H1 (cell line): ENCODE measurements around the gene SOHLH1. TPM values are rescaled to one million over a fixed set of nuclear protein-coding genes. Genes with fewer than 3 reads are reported as not detected.

Experiments
- CTCF ChIA-PET: fragments of 300-600 bp; sonication (Branson Sonifier 250); formaldehyde crosslinking; loops from one replicate; lab custom pipeline; 2021; ENCODE audit not compliant: partially characterized antibody; lab: Charles Lee
- POLR2A ChIA-PET: fragments of 300-600 bp; sonication (Branson Sonifier 250); formaldehyde crosslinking; loops from one replicate; lab custom pipeline; 2021; ENCODE audit warnings: inconsistent platforms; ENCODE audit not compliant: partially characterized antibody; lab: Charles Lee
- DNase-seq, 2 experiments: peaks; one replicate each; pipeline versions ENCODE4 v3.0.0 to v3.0.0-alpha.2; 2010 to 2022; ENCODE audit warnings: low spot score in 2 of 2, low read depth in 1 of 2, mixed read lengths in 1 of 2
- FAIRE-seq: peaks from 2 replicates; lab custom pipeline; 2011; peaks lifted over from hg19 to GRCh38; lab: Jason Lieb, UNC
- H2AFZ ChIP-seq: 2 replicates; pipeline ENCODE4 v1.8.1; 2012; ENCODE audit warnings: low read length, inconsistent platforms
- H2AK5ac ChIP-seq: 2 replicates; pipeline ENCODE4 v1.6.1; 2013; ENCODE audit warnings: low read depth, low read length
- H2BK120ac ChIP-seq: replicated peaks from 2 replicates; pipeline ENCODE3; 2013; ENCODE audit warnings: low read depth, low read length, inconsistent platforms
- H2BK12ac ChIP-seq: 2 replicates; pipeline ENCODE4 v1.6.1; 2013; ENCODE audit warnings: low read depth, low read length
- H2BK15ac ChIP-seq: 2 replicates; pipeline ENCODE4 v1.6.1; 2013; ENCODE audit warnings: low read length
- H2BK20ac ChIP-seq: 2 replicates; pipeline ENCODE4 v1.6.1; 2013; ENCODE audit warnings: low read length
- H2BK5ac ChIP-seq: 2 replicates; pipeline ENCODE4 v1.6.1; 2013; ENCODE audit warnings: low read depth, low read length
- H3K14ac ChIP-seq: 2 replicates; pipeline ENCODE4 v1.6.1; 2013; ENCODE audit warnings: inconsistent platforms; ENCODE audit not compliant: insufficient read length
- H3K18ac ChIP-seq: 2 replicates; pipeline ENCODE4 v1.6.1; 2013; ENCODE audit warnings: low read length; ENCODE audit errors: extremely low read depth
- H3K23ac ChIP-seq: 2 replicates; pipeline ENCODE4 v1.6.1; 2013; ENCODE audit warnings: inconsistent platforms; ENCODE audit not compliant: insufficient read length
- H3K23me2 ChIP-seq: 2 replicates; pipeline ENCODE4 v1.6.1; 2013; ENCODE audit warnings: low read depth, low read length
- H3K27ac ChIP-seq: 2 replicates; pipeline ENCODE4 v1.6.1; 2011; ENCODE audit warnings: low read depth, low read length, inconsistent platforms
- H3K27me3 ChIP-seq, 4 experiments: replicated peaks in 1 of 4; 1 replicate in 1 of 4; 2 replicates in 3 of 4; pipeline versions ENCODE4 v1.6.1 to v1.8.1; 2011 to 2013; ENCODE audit warnings: low read length in 3 of 4, mild to moderate bottlenecking in 3 of 4, inconsistent platforms in 2 of 4, mixed read lengths in 2 of 4, moderate library complexity in 1 of 4; ENCODE audit not compliant: control insufficient read depth in 3 of 4, insufficient read depth in 3 of 4; ENCODE audit errors: extremely low read depth in 1 of 4
- H3K36me3 ChIP-seq, 4 experiments: 2 replicates each; pipeline versions ENCODE4 v1.6.1 to v1.8.1; 2011 to 2013; ENCODE audit warnings: mild to moderate bottlenecking in 4 of 4, low read length in 3 of 4, moderate library complexity in 2 of 4, control low read depth in 1 of 4, inconsistent platforms in 1 of 4; ENCODE audit not compliant: insufficient read depth in 4 of 4, control insufficient read depth in 2 of 4
- H3K4ac ChIP-seq: replicated peaks from 2 replicates; pipeline ENCODE3; 2013; ENCODE audit warnings: low read length, low read depth, mixed read lengths, inconsistent platforms; ENCODE audit not compliant: insufficient read length
- H3K4me1 ChIP-seq, 4 experiments: replicated peaks in 1 of 4; 1 replicate in 1 of 4; 2 replicates in 3 of 4; pipeline versions ENCODE4 v1.6.1 to v1.8.1; 2011 to 2013; ENCODE audit warnings: low read length in 3 of 4, inconsistent platforms in 2 of 4, mixed read lengths in 1 of 4; ENCODE audit not compliant: insufficient read depth in 4 of 4, control insufficient read depth in 3 of 4
- H3K4me2 ChIP-seq, 2 experiments: 2 replicates each; pipeline versions ENCODE4 v1.6.1 to v1.8.1; 2011 to 2013; ENCODE audit warnings: low read depth in 2 of 2, low read length in 2 of 2, control low read depth in 1 of 2, inconsistent platforms in 1 of 2, mild to moderate bottlenecking in 1 of 2; ENCODE audit not compliant: insufficient read depth in 1 of 2
- H3K4me3 ChIP-seq, 4 experiments: fragments of 200-600, 300-600 bp in 1 of 4; sonication (generic), shearing (Covaris generic), sonication (Bioruptor Twin) in 1 of 4; 2 replicates each; pipeline versions ENCODE4 v1.5.1 to v1.8.1; 2011 to 2016; ENCODE audit warnings: low read length in 4 of 4, low read depth in 3 of 4, control low read depth in 2 of 4, inconsistent platforms in 2 of 4, mild to moderate bottlenecking in 2 of 4, mixed read lengths in 1 of 4, moderate library complexity in 1 of 4; ENCODE audit not compliant: insufficient read depth in 2 of 4; ENCODE audit errors: extremely low read depth in 1 of 4
- H3K56ac ChIP-seq: replicated peaks from 2 replicates; pipeline ENCODE3; 2013; ENCODE audit warnings: low read depth, mild to moderate bottlenecking, mixed read lengths, low read length, inconsistent platforms; ENCODE audit not compliant: insufficient read length
- H3K79me1 ChIP-seq: 2 replicates; pipeline ENCODE4 v1.6.1; 2013; ENCODE audit warnings: low read depth, low read length, control low read depth
- H3K79me2 ChIP-seq, 2 experiments: 2 replicates each; pipeline versions ENCODE4 v1.6.1 to v1.8.1; 2012 to 2013; ENCODE audit warnings: low read length in 2 of 2, mild to moderate bottlenecking in 2 of 2, inconsistent platforms in 1 of 2; ENCODE audit not compliant: insufficient read depth in 2 of 2, control insufficient read depth in 1 of 2
- H3K9ac ChIP-seq, 4 experiments: replicated peaks in 1 of 4; 1 replicate in 1 of 4; 2 replicates in 3 of 4; pipeline versions ENCODE4 v1.6.1 to v1.8.1; 2011 to 2013; ENCODE audit warnings: low read depth in 3 of 4, low read length in 3 of 4, control low read depth in 2 of 4, mild to moderate bottlenecking in 2 of 4, moderate library complexity in 2 of 4, inconsistent platforms in 1 of 4; ENCODE audit errors: extremely low read depth in 1 of 4
- H3K9me3 ChIP-seq, 2 experiments: 2 replicates each; pipeline versions ENCODE4 v1.6.1 to v1.8.1; 2012 to 2013; ENCODE audit warnings: mild to moderate bottlenecking in 2 of 2, moderate library complexity in 2 of 2, control low read depth in 1 of 2, inconsistent platforms in 1 of 2, low read depth in 1 of 2, low read length in 1 of 2, mixed read lengths in 1 of 2; ENCODE audit not compliant: insufficient read depth in 2 of 2
- H4K20me1 ChIP-seq, 2 experiments: replicated peaks in 1 of 2; 2 replicates each; pipeline versions ENCODE3 to v1.8.1; 2011 to 2013; ENCODE audit warnings: inconsistent platforms in 2 of 2, low read length in 2 of 2, mild to moderate bottlenecking in 1 of 2; ENCODE audit not compliant: insufficient read depth in 2 of 2, control insufficient read depth in 1 of 2
- H4K5ac ChIP-seq: 2 replicates; pipeline ENCODE4 v1.6.1; 2013; ENCODE audit warnings: low read length, low read depth, mixed read lengths, inconsistent platforms; ENCODE audit not compliant: insufficient read length
- H4K8ac ChIP-seq: 2 replicates; pipeline ENCODE4 v1.8.0; 2013; ENCODE audit warnings: mild to moderate bottlenecking, moderate library complexity, low read length, inconsistent platforms; ENCODE audit not compliant: insufficient read depth; ENCODE audit errors: extremely low read depth
- H4K91ac ChIP-seq: replicated peaks from 2 replicates; pipeline ENCODE3; 2013; ENCODE audit warnings: low read length, mixed read lengths, inconsistent platforms; ENCODE audit not compliant: insufficient read length
- BRCA1 ChIP-seq: IDR thresholded peaks from 2 replicates; pipeline ENCODE4 v1.6.1; 2012; ENCODE audit warnings: low read depth, low read length, improper control_type of control experiment
- CBX8 ChIP-seq: fragments of 300-800, 300-1000 bp; sonication (generic); IDR thresholded peaks from 2 replicates; pipeline ENCODE4 v1.7.1; 2016; ENCODE audit warnings: low read depth, low read length, borderline replicate concordance
- POU5F1 ChIP-seq: IDR thresholded peaks from 2 replicates; pipeline ENCODE4 v1.6.1; 2011; ENCODE audit warnings: low read depth, mild to moderate bottlenecking, low read length, moderate library complexity
- RXRA ChIP-seq: IDR thresholded peaks from 2 replicates; pipeline ENCODE4 v1.6.1; 2011; ENCODE audit warnings: low read depth, mild to moderate bottlenecking, low read length, moderate library complexity; ENCODE audit not compliant: insufficient read depth
- SIRT6 ChIP-seq: IDR thresholded peaks from one replicate; pipeline ENCODE4 v1.7.1; 2012; ENCODE audit warnings: low read length, inconsistent platforms
- TAF7 ChIP-seq: optimal IDR thresholded peaks from 2 replicates; pipeline ENCODE3; 2011; ENCODE audit warnings: low read depth, mild to moderate bottlenecking, inconsistent platforms, low read length, moderate library complexity, borderline replicate concordance
- TBP ChIP-seq: IDR thresholded peaks from 2 replicates; pipeline ENCODE4 v1.6.1; 2011; ENCODE audit warnings: low read depth, low read length, improper control_type of control experiment
- WGBS, 2 experiments: shearing (Covaris generic) in 1 of 2; methylation state at CpG; one replicate each; pipeline versions ENCODE4 v1.1.6 to v1.1.7; 2013 to 2015; ENCODE audit warnings: low lambda C conversion rate in 2 of 2, mixed read lengths in 2 of 2, inconsistent platforms in 1 of 2, low coverage in 1 of 2, missing lambda C conversion rate in 1 of 2; ENCODE audit not compliant: insufficient replicate concordance in 2 of 2, insufficient coverage in 1 of 2, insufficient read length in 1 of 2; ENCODE audit errors: extremely low coverage in 1 of 2, missing lambda C conversion rate in 1 of 2; 5-methylcytosine and 5-hydroxymethylcytosine counted together
- polyA plus RNA-seq, 7 experiments: library from polyadenylated mRNA; depleted of rRNA in 3 of 7; stranded (reverse) in 5 of 7; unstranded in 2 of 7; fragments of >200 nt in 5 of 7; fragments of 200-250 nt in 2 of 7; gene quantifications; 1 replicate in 5 of 7; 2 replicates in 1 of 7; 4 replicates in 1 of 7; pipeline versions ENCODE4 v1.2.1 to v1.2.3, GENCODE V29; 2011 to 2013; ENCODE audit warnings: missing spikeins in 2 of 7, mixed read lengths in 2 of 7
- total RNA-seq: library from RNA; stranded (reverse); fragmentation: NEBNext Ultra II Directional; extraction: Animal tissue kit (Norgen Biotek cat#: 25700); gene quantifications from 2 replicates; pipeline ENCODE4 v1.2.1, GENCODE V29; 2021
- TF ChIP-seq, protein P1 (sequence below), 3 experiments: IDR thresholded peaks; 1 replicate in 2 of 3; 2 replicates in 1 of 3; pipeline versions ENCODE4 v1.5.1 to v1.6.1; 2011; ENCODE audit warnings: low read length in 3 of 3, mild to moderate bottlenecking in 3 of 3, inconsistent platforms in 2 of 3, low read depth in 1 of 3, moderate library complexity in 1 of 3; ENCODE audit not compliant: insufficient read depth in 1 of 3; ENCODE audit errors: control extremely low read depth in 1 of 3

Gene SOHLH1
- total and polyA plus RNA-seq, 2 of the 8 experiments (the other 6 are each of a cell fraction or from before 2014, with no cell fraction given): 0.11 TPM; not detected in 1

- Histone ChIP-seq H3K9ac (no peak overlapping the region), H2BK120ac (no peak overlapping the region), H2BK5ac (no peak overlapping the region), H3K56ac (no peak overlapping the region), H4K5ac (no peak overlapping the region), H3K79me2 (no peaks in the 10 kb centered on the region), H3K23me2 (no peaks in the 10 kb centered on the region), H2AK5ac (no peak overlapping the region), H3K18ac (peak overlapping the region; percentile 60; the same call in 1 of the 2 replicates), H3K4me1 (peaks cover 0 to 8% (median 4%) of the 10 kb centered on the region in 4 experiments; a peak in 3 of 7 replicates), H2AFZ (no peak overlapping the region), H3K9me3 (peaks cover 19% of the 10 kb centered on the region in 2 experiments; a peak in 3 of 4 replicates), H4K91ac (peak overlapping the region; percentile 7), H3K4me2 (no peak overlapping the region), H4K8ac (no peak overlapping the region), H3K27me3 (no peaks in the 10 kb centered on the region; a peak in 1 of 7 replicates), H3K4me3 (no peak overlapping the region), H2BK15ac (peak overlapping the region; percentile 46; the same call in 1 of the 2 replicates), H2BK20ac (no peak overlapping the region), H3K4ac (no peak overlapping the region), H3K23ac (no peak overlapping the region), H3K14ac (no peak overlapping the region), H2BK12ac (0 out of 2 replicates have a peak overlapping the region, but pooled peaks have one; percentile 60), H3K79me1 (no peaks in the 10 kb centered on the region), H4K20me1 (no peaks in the 10 kb centered on the region), H3K36me3 (peaks cover 0 to 23% (median 0%) of the 10 kb centered on the region in 4 experiments; a peak in 3 of 8 replicates), H3K27ac (no peak overlapping the region)
- FAIRE-seq (no peak), DNase-seq (no peak)
- POLR2A ChIA-PET: interaction anchor here (3.6 kb wide), 1 partner anchor 14 kb away, joined by 19 read pairs; no protein-coding TSS in a partner anchor
- WGBS, 2 experiments: 92% methylated on average over 2 of the region's 3 CpGs; no CpG with 5 or more reads in 1 of the 2 experiments
- CTCF ChIA-PET: interaction anchor here (1.0 kb wide), 1 partner anchor 39 kb away, joined by 3 read pairs; no protein-coding TSS in a partner anchor
- no peak for TF ChIP-seq BRCA1
- TF ChIP-seq CBX8: no peak
- no peak for TF ChIP-seq SIRT6
- TF ChIP-seq TAF7: no peak
- TF ChIP-seq TBP: no peak
- no peak for TF ChIP-seq RXRA
- TF ChIP-seq POU5F1: no peak
- TF ChIP-seq, protein P1, sequence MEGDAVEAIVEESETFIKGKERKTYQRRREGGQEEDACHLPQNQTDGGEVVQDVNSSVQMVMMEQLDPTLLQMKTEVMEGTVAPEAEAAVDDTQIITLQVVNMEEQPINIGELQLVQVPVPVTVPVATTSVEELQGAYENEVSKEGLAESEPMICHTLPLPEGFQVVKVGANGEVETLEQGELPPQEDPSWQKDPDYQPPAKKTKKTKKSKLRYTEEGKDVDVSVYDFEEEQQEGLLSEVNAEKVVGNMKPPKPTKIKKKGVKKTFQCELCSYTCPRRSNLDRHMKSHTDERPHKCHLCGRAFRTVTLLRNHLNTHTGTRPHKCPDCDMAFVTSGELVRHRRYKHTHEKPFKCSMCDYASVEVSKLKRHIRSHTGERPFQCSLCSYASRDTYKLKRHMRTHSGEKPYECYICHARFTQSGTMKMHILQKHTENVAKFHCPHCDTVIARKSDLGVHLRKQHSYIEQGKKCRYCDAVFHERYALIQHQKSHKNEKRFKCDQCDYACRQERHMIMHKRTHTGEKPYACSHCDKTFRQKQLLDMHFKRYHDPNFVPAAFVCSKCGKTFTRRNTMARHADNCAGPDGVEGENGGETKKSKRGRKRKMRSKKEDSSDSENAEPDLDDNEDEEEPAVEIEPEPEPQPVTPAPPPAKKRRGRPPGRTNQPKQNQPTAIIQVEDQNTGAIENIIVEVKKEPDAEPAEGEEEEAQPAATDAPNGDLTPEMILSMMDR (IDR thresholded peaks at IDR 0.05; ENCODE audit: control extremely low read depth in 1 of 3, insufficient read depth in 1 of 3, low read depth in 1 of 3, low read length in 3 of 3): no peak
These were observed 35.9 kb downstream of the SOHLH1 start for GRCh38 chr9:135663451-135663770.
